Transverse colon (tissue), 3 donors: ENCODE measurements around the gene AGPAT2.

ENCODE experiments used
- CTCF ChIP-seq, 5 experiments: fragments of 200-600 bp in 3 of 5; fragments of 450-650 bp in 2 of 5; sonication (generic) in 3 of 5; IDR thresholded peaks; 1 replicate in 2 of 5; 2 replicates in 3 of 5; pipeline ENCODE4 v1.5.1; 2016 to 2017; ENCODE audit warnings: antibody characterized with exemption in 5 of 5, inconsistent platforms in 3 of 5, mild to moderate bottlenecking in 2 of 5, moderate library complexity in 1 of 5
- EP300 ChIP-seq: sonication (generic); formaldehyde crosslinking; IDR thresholded peaks from one replicate; pipeline ENCODE4 v1.6.1; 2017; ENCODE audit warnings: antibody characterized with exemption, low read depth
- POLR2A ChIP-seq: fragments of 450-650 bp; IDR thresholded peaks from one replicate; pipeline ENCODE4 v1.6.1; 2016; ENCODE audit warnings: antibody characterized with exemption, mild to moderate bottlenecking, moderate library complexity

- TF ChIP-seq CTCF (IDR thresholded peaks at IDR 0.05) (no peak), EP300 (no peak), POLR2A (no peak)
These were observed 7.8 kb downstream of the AGPAT2 start for GRCh38 chr9:136679431-136679941.
